ENCODE results near the gene GRID2. TPM values are rescaled to one million over a fixed set of nuclear protein-coding genes. Genes with fewer than 3 reads are reported as not detected.

GRID2 gene
- polyA plus RNA-seq, 1 of the 3 experiments (the other 2 are of a cell fraction) = not detected

DNA sequence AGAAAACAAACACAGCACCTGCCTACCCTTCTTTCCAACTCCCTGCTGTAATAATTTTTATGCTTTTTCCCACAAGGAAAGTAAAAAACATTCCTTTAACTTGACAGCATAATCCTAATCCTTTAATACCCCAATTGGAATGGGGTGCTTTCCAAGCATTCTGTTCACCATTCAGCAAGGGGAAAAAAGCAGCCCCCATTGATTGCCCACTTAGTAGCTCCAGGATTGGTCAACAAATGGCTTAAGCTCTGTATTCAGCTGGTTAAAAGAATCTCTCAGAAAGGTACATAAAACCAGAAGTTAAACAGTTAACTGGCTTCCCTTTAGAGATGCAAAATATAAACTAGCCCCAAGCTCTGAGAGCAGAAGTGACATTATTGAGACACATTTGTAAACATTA, 1330.0 kb downstream of the GRID2 start:
- no peak overlapping the region for H3K27ac ChIP-seq (ENCODE audit: low read depth in 2 of 2, low read length in 1 of 2)
- DNase-seq = no peak
- CTCF ChIA-PET = no interaction called here

DNA sequence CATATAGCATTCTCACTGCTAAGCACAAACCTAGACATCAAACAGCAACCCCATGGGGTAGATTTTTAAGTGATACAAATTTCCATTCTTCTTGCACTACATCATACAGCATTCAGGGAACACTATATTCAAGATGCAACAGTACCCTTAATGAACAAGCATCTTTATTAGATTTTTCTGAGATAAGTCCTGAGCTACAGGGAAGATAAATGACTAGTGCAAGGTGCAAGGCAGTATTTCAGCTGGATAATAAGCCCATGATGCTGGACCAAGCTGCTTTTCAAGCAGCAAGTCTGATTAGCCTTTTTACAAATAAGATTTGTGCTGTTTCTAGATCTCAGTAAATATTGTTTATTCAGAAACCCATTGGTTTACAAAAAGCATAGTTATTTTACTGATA, 1332.2 kb downstream of the GRID2 start:
- no peaks in the 10 kb centered on the region for H3K79me2 ChIP-seq (ENCODE audit: insufficient read depth)
- POLR2A ChIA-PET = no interaction called here
- CTCF ChIA-PET = no interaction called here

More for the DNA sequence above, 1330.0 kb downstream of the GRID2 start:
- TF ChIP-seq, protein P1, sequence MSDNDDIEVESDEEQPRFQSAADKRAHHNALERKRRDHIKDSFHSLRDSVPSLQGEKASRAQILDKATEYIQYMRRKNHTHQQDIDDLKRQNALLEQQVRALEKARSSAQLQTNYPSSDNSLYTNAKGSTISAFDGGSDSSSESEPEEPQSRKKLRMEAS (IDR thresholded peaks at IDR 0.05; ENCODE audit: low read depth) = no peak
- TF ChIP-seq SIN3A (IDR thresholded peaks at IDR 0.05; ENCODE audit: borderline replicate concordance, low read depth, low read length) (no peak), TEAD4 (IDR thresholded peaks at IDR 0.05; ENCODE audit: borderline replicate concordance, insufficient read depth) (no peak), NFIC (IDR thresholded peaks at IDR 0.05; ENCODE audit: borderline replicate concordance) (no peak), FOXM1 (IDR thresholded peaks at IDR 0.05; ENCODE audit: low read depth) (no peak), TAF1 (IDR thresholded peaks at IDR 0.05; ENCODE audit: borderline replicate concordance, low read depth, low read length) (no peak), RAD21 (IDR thresholded peaks at IDR 0.05; ENCODE audit: low read length) (no peak), YY1 (IDR thresholded peaks at IDR 0.05; ENCODE audit: low read depth) (no peak), RFX5 (IDR thresholded peaks at IDR 0.05; ENCODE audit: low read length) (no peak)
- TF ChIP-seq, protein P2, sequence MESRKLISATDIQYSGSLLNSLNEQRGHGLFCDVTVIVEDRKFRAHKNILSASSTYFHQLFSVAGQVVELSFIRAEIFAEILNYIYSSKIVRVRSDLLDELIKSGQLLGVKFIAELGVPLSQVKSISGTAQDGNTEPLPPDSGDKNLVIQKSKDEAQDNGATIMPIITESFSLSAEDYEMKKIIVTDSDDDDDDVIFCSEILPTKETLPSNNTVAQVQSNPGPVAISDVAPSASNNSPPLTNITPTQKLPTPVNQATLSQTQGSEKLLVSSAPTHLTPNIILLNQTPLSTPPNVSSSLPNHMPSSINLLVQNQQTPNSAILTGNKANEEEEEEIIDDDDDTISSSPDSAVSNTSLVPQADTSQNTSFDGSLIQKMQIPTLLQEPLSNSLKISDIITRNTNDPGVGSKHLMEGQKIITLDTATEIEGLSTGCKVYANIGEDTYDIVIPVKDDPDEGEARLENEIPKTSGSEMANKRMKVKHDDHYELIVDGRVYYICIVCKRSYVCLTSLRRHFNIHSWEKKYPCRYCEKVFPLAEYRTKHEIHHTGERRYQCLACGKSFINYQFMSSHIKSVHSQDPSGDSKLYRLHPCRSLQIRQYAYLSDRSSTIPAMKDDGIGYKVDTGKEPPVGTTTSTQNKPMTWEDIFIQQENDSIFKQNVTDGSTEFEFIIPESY (IDR thresholded peaks at IDR 0.05; ENCODE audit: borderline replicate concordance, low read depth) = no peak
- TF ChIP-seq, protein P3, sequence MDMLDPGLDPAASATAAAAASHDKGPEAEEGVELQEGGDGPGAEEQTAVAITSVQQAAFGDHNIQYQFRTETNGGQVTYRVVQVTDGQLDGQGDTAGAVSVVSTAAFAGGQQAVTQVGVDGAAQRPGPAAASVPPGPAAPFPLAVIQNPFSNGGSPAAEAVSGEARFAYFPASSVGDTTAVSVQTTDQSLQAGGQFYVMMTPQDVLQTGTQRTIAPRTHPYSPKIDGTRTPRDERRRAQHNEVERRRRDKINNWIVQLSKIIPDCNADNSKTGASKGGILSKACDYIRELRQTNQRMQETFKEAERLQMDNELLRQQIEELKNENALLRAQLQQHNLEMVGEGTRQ (IDR thresholded peaks at IDR 0.05; ENCODE audit: borderline replicate concordance, low read depth, low read length) = no peak
- no peaks in the 10 kb centered on the region for H3K9me3 ChIP-seq
- no peak overlapping the region for H3K4me3 ChIP-seq (ENCODE audit: low read depth in 2 of 2, low read length in 1 of 2)
- H3K79me2 ChIP-seq (ENCODE audit: insufficient read depth) = no peaks in the 10 kb centered on the region
- no peak overlapping the region for H3K9ac ChIP-seq
- H3K36me3 ChIP-seq (replicated peaks in 1 of 2; ENCODE audit: control insufficient read depth in 1 of 2, insufficient read depth in 2 of 2, low read length in 1 of 2) = no peaks in the 10 kb centered on the region
- H3K9me2 ChIP-seq = no peaks in the 10 kb centered on the region
- no peak overlapping the region for H3K4me2 ChIP-seq
- no peaks in the 10 kb centered on the region; a peak in 1 of 4 replicates for H3K4me1 ChIP-seq (ENCODE audit: control insufficient read depth in 1 of 2, insufficient read depth in 2 of 2, low read depth in 1 of 2, low read length in 1 of 2)
- no peaks in the 10 kb centered on the region for H4K20me1 ChIP-seq (ENCODE audit: insufficient read depth)
- H3K27me3 ChIP-seq (ENCODE audit: insufficient read depth) = no peaks in the 10 kb centered on the region
- H2AFZ ChIP-seq (ENCODE audit: low read depth) = no peak overlapping the region
- no peaks in the 10 kb centered on the region for H3F3A ChIP-seq (replicated peaks; ENCODE audit: insufficient read depth)
- POLR2A ChIA-PET = no interaction called here

More for the DNA sequence above, 1332.2 kb downstream of the GRID2 start:
- H3K9me2 ChIP-seq = no peaks in the 10 kb centered on the region
- H3K4me1 ChIP-seq (ENCODE audit: control insufficient read depth in 1 of 2, insufficient read depth in 2 of 2, low read depth in 1 of 2, low read length in 1 of 2) = no peaks in the 10 kb centered on the region; a peak in 1 of 4 replicates
- H3K4me3 ChIP-seq (ENCODE audit: low read depth in 2 of 2, low read length in 1 of 2) = no peak overlapping the region
- no peaks in the 10 kb centered on the region for H3K36me3 ChIP-seq (replicated peaks in 1 of 2; ENCODE audit: control insufficient read depth in 1 of 2, insufficient read depth in 2 of 2, low read length in 1 of 2)
- no peaks in the 10 kb centered on the region for H3F3A ChIP-seq (replicated peaks; ENCODE audit: insufficient read depth)
- DNase-seq = no peak
- H3K27me3 ChIP-seq (ENCODE audit: insufficient read depth) = no peaks in the 10 kb centered on the region
- H3K9ac ChIP-seq = no peak overlapping the region
- H3K9me3 ChIP-seq = no peaks in the 10 kb centered on the region
- H3K4me2 ChIP-seq = no peak overlapping the region
- no peak for TF ChIP-seq FOSL2 (IDR thresholded peaks at IDR 0.05; ENCODE audit: borderline replicate concordance, low read depth)
- no peak for TF ChIP-seq RAD21 (IDR thresholded peaks at IDR 0.05; ENCODE audit: low read length)
- no peaks in the 10 kb centered on the region for H4K20me1 ChIP-seq (ENCODE audit: insufficient read depth)
- H3K27ac ChIP-seq (ENCODE audit: low read depth in 2 of 2, low read length in 1 of 2) = no peak overlapping the region
- no peak overlapping the region for H2AFZ ChIP-seq (ENCODE audit: low read depth)

Measured in SK-N-SH (cell line).